HG02943 (cell line): Measurements from ENCODE around the gene CARNS1.

ENCODE experiments used
- ATAC-seq: cut with Tn5 transposase; IDR thresholded peaks from one replicate; pipeline ENCODE4 v1.9.1; 2021; ENCODE audit warnings: mild to moderate bottlenecking, low read depth, moderate library complexity; ENCODE audit not compliant: unreplicated experiment

The CARNS1 gene

GRCh38 chr11:67375320-67376055 is 40.0 kb upstream of the CARNS1 start:
- no peak for ATAC-seq

GRCh38 chr11:67376063-67376820 is 39.2 kb upstream of the CARNS1 start:
- no peak for ATAC-seq

- no peak for ATAC-seq
Measured at GRCh38 chr11:67376873-67377808, 38.3 kb upstream of the CARNS1 start.

- no peak for ATAC-seq
Measured at GRCh38 chr11:67378544-67378943, 36.9 kb upstream of the CARNS1 start.

GRCh38 chr11:67379061-67380058 is 36.1 kb upstream of the CARNS1 start:
- ATAC-seq: no peak

GRCh38 chr11:67381244-67381972 is 34.1 kb upstream of the CARNS1 start:
- ATAC-seq: no peak

- ATAC-seq: no peak
Measured at GRCh38 chr11:67382276-67383136, 33.0 kb upstream of the CARNS1 start.

GRCh38 chr11:67384851-67385366 is 30.6 kb upstream of the CARNS1 start:
- ATAC-seq: no peak

GRCh38 chr11:67387069-67387468 is 28.4 kb upstream of the CARNS1 start:
- no peak for ATAC-seq

GRCh38 chr11:67387518-67387917 is 28.0 kb upstream of the CARNS1 start:
- no peak for ATAC-seq

GRCh38 chr11:67389477-67389876 is 26.0 kb upstream of the CARNS1 start:
- ATAC-seq: no peak

- ATAC-seq: no peak
Measured at GRCh38 chr11:67390947-67391303, 24.6 kb upstream of the CARNS1 start.

- peak; percentile 63 for ATAC-seq
Measured at GRCh38 chr11:67391304-67392182, 23.9 kb upstream of the CARNS1 start, which contains the start of gene RAD9A. TSS of gene RAD9A (plus strand) at chr11:67391986. CDS start at chr11:67392045, 59 bp downstream.

- no peak for ATAC-seq
Measured at GRCh38 chr11:67392183-67392715, 23.2 kb upstream of the CARNS1 start.

- ATAC-seq: no peak
Measured at GRCh38 chr11:67393437-67393836, 22.0 kb upstream of the CARNS1 start.

GRCh38 chr11:67393990-67394389 is 21.5 kb upstream of the CARNS1 start:
- ATAC-seq: no peak
